GM21723 (cell line): ENCODE results near the gene ZBTB11.
"Not testable (repeated sequence)": the region's sequence is repeated elsewhere in the genome, so short reads cannot be mapped to it uniquely, and the experiment has no call there.

Experiments
- ATAC-seq: cut with Tn5 transposase; IDR thresholded peaks from one replicate; pipeline ENCODE4 v1.9.1; 2021; ENCODE audit warnings: mild to moderate bottlenecking, moderate library complexity; ENCODE audit not compliant: unreplicated experiment

Gene ZBTB11

GRCh38 chr3:101646726-101647125 is 30.2 kb downstream of the ZBTB11 start:
- ATAC-seq, result no peak

- ATAC-seq, result no peak
Observed at GRCh38 chr3:101643861-101644613, 32.9 kb downstream of the ZBTB11 start.

- ATAC-seq, result no peak
Observed at GRCh38 chr3:101643009-101643844, 33.7 kb downstream of the ZBTB11 start.

- ATAC-seq, result no peak
Observed at GRCh38 chr3:101642441-101642840, 34.5 kb downstream of the ZBTB11 start.

GRCh38 chr3:101641397-101642115 is 35.4 kb downstream of the ZBTB11 start:
- ATAC-seq, result not testable (repeated sequence)

- no peak for ATAC-seq
Observed at GRCh38 chr3:101640256-101640655, 36.7 kb downstream of the ZBTB11 start.

GRCh38 chr3:101639280-101639963 is 37.5 kb downstream of the ZBTB11 start:
- no peak for ATAC-seq

- no peak for ATAC-seq
Observed at GRCh38 chr3:101638261-101638745, 38.6 kb downstream of the ZBTB11 start.

- ATAC-seq, result no peak
Observed at GRCh38 chr3:101637451-101637850, 39.5 kb downstream of the ZBTB11 start.

- peak; percentile 96 for ATAC-seq
Observed at GRCh38 chr3:101635954-101636798, 40.8 kb downstream of the ZBTB11 start.

- ATAC-seq, result no peak
Observed at GRCh38 chr3:101635345-101635744, 41.6 kb downstream of the ZBTB11 start.

GRCh38 chr3:101634591-101635196 is 42.2 kb downstream of the ZBTB11 start:
- ATAC-seq, result no peak

- ATAC-seq, result no peak
Observed at GRCh38 chr3:101633186-101633585, 43.7 kb downstream of the ZBTB11 start.

GRCh38 chr3:101632586-101632985 is 44.3 kb downstream of the ZBTB11 start:
- no peak for ATAC-seq

- ATAC-seq, result not testable (repeated sequence)
Observed at GRCh38 chr3:101631959-101632358, 45.0 kb downstream of the ZBTB11 start.

- no peak for ATAC-seq
Observed at GRCh38 chr3:101631098-101631796, 45.7 kb downstream of the ZBTB11 start.

- ATAC-seq, result no peak
Observed at GRCh38 chr3:101629219-101629618, 47.7 kb downstream of the ZBTB11 start.

- ATAC-seq, result no peak
Observed at GRCh38 chr3:101625879-101626278, 51.1 kb downstream of the ZBTB11 start.

GRCh38 chr3:101624857-101625256 is 52.1 kb downstream of the ZBTB11 start:
- no peak for ATAC-seq
